HCT116 (cell line): ENCODE measurements around the gene DMGDH. TPM values are rescaled to one million over a fixed set of nuclear protein-coding genes. Genes with fewer than 3 reads are reported as not detected.

Experiments used
- ATAC-seq: fragments of 200-7000 bp; cut with Tn5 transposase; 2 replicates; pipeline ENCODE4 v1.9.1; 2020; ENCODE audit warnings: mild to moderate bottlenecking, moderate library complexity
- BruUV-seq: library from RNA; stranded (reverse); fragments of 400-500 nt; replicated peaks from 2 replicates; lab custom pipeline; 2021; lab: Mats Ljungman, UMichigan
- CTCF ChIA-PET: fragments of 300-600 bp; sonication (Branson Sonifier 250); formaldehyde crosslinking; loops from one replicate; lab custom pipeline; 2021; ENCODE audit warnings: antibody characterized with exemption; lab: Charles Lee
- POLR2A ChIA-PET: fragments of 300-600, 350-600 bp; sonication (Branson Sonifier 250); formaldehyde crosslinking; loops from one replicate; lab custom pipeline; 2021; ENCODE audit warnings: antibody characterized with exemption; lab: Charles Lee
- RAD21 ChIA-PET, 2 experiments: fragments of 300-600 bp; sonication (Branson Sonifier 250); formaldehyde crosslinking; loops; one replicate each; lab custom pipeline; 2023; ENCODE audit warnings: low total read pairs in 2 of 2; ENCODE audit not compliant: uncharacterized antibody in 2 of 2, unreplicated experiment in 2 of 2, low non-redundant PET in 1 of 2; lab: Charles Lee
- DNase-seq: peaks from one replicate; pipeline ENCODE4 v3.0.0-alpha.2; 2010; ENCODE audit warnings: low read depth, low spot score
- H2AFZ ChIP-seq: fragments of 200-600 bp; shearing (Covaris generic), sonication (generic); 2 replicates; pipeline ENCODE4 v1.6.1; 2017; ENCODE audit warnings: low read depth, mixed run types, mixed read lengths, antibody characterized with exemption, low read length; ENCODE audit not compliant: poor library complexity, severe bottlenecking
- H3K27ac ChIP-seq: 2 replicates; pipeline ENCODE4 v1.5.1; 2012; ENCODE audit warnings: low read depth, low read length
- H3K27me3 ChIP-seq: fragments of 200-600 bp; sonication (generic); 2 replicates; pipeline ENCODE4 v1.6.1; 2016; ENCODE audit warnings: mixed run types, low read length, mixed read lengths; ENCODE audit not compliant: insufficient read depth
- H3K36me3 ChIP-seq, 2 experiments: fragments of 200-500 bp in 1 of 2; fragments of 200-600 bp in 1 of 2; sonication (Bioruptor generic) in 1 of 2; sonication (generic) in 1 of 2; 2 replicates each; pipeline versions ENCODE4 v1.5.1 to v1.6.1; 2014 to 2016; ENCODE audit warnings: low read length in 2 of 2, inconsistent platforms in 1 of 2, mixed read lengths in 1 of 2, mixed run types in 1 of 2; ENCODE audit not compliant: insufficient read depth in 2 of 2, control insufficient read depth in 1 of 2
- H3K4me1 ChIP-seq, 2 experiments: fragments of 200-600 bp in 1 of 2; sonication (generic) in 1 of 2; 2 replicates each; pipeline versions ENCODE4 v1.5.1 to v1.6.1; 2012 to 2017; ENCODE audit warnings: low read length in 2 of 2, inconsistent platforms in 1 of 2, mild to moderate bottlenecking in 1 of 2, mixed read lengths in 1 of 2, mixed run types in 1 of 2, moderate library complexity in 1 of 2; ENCODE audit not compliant: insufficient read depth in 2 of 2, control insufficient read depth in 1 of 2
- H3K4me2 ChIP-seq: fragments of 200-600 bp; sonication (generic); 2 replicates; pipeline ENCODE4 v1.6.1; 2017; ENCODE audit warnings: mixed run types, low read length, mixed read lengths
- H3K4me3 ChIP-seq, 2 experiments: fragments of 200-600 bp in 1 of 2; sonication (generic) in 1 of 2; replicated peaks in 1 of 2; 2 replicates each; pipeline ENCODE4 v1.5.1; 2011 to 2016; ENCODE audit warnings: low read length in 2 of 2, control low read depth in 1 of 2, low read depth in 1 of 2, mild to moderate bottlenecking in 1 of 2, mixed read lengths in 1 of 2, mixed run types in 1 of 2
- H3K79me2 ChIP-seq: fragments of 200-600 bp; sonication (generic); 2 replicates; pipeline ENCODE4 v1.6.1; 2017; ENCODE audit warnings: mild to moderate bottlenecking, mixed run types, low read length, moderate library complexity, mixed read lengths; ENCODE audit not compliant: insufficient read depth
- H3K9ac ChIP-seq: fragments of 200-600 bp; sonication (generic); 2 replicates; pipeline ENCODE4 v1.6.1; 2016; ENCODE audit warnings: low read length, mixed read lengths
- H3K9me2 ChIP-seq: fragments of 200-600 bp; sonication (generic), shearing (Covaris generic); 2 replicates; pipeline ENCODE4 v1.6.1; 2017; ENCODE audit warnings: mixed run types, mild to moderate bottlenecking, moderate library complexity; ENCODE audit not compliant: insufficient read depth
- H3K9me3 ChIP-seq, 2 experiments: fragments of 200-500 bp in 1 of 2; fragments of 200-600 bp in 1 of 2; sonication (Bioruptor generic) in 1 of 2; sonication (generic) in 1 of 2; 2 replicates each; pipeline ENCODE4 v1.6.1; 2014 to 2017; ENCODE audit warnings: low read length in 2 of 2, mixed read lengths in 2 of 2, inconsistent platforms in 1 of 2, low read depth in 1 of 2, mild to moderate bottlenecking in 1 of 2, mixed run types in 1 of 2, moderate library complexity in 1 of 2; ENCODE audit not compliant: control insufficient read depth in 1 of 2, insufficient read depth in 1 of 2
- H4K20me1 ChIP-seq: fragments of 200-600 bp; sonication (generic), shearing (Covaris generic); 2 replicates; pipeline ENCODE4 v1.6.1; 2017; ENCODE audit warnings: mixed run types, mild to moderate bottlenecking, moderate library complexity; ENCODE audit not compliant: insufficient read depth
- CTCF ChIP-seq, 3 experiments: fragments of 200-600 bp in 1 of 3; sonication (generic) in 1 of 3; IDR thresholded peaks in 2 of 3; conservative IDR thresholded peaks in 1 of 3; 2 replicates each; pipeline ENCODE4 v1.5.1; 2012 to 2017; ENCODE audit warnings: low read depth in 2 of 3, low read length in 2 of 3, antibody characterized with exemption in 1 of 3, borderline replicate concordance in 1 of 3, control low read depth in 1 of 3, mild to moderate bottlenecking in 1 of 3, mixed read lengths in 1 of 3, mixed run types in 1 of 3, moderate library complexity in 1 of 3; ENCODE audit not compliant: insufficient read depth in 1 of 3
- EZH2 ChIP-seq: fragments of 200-600 bp; sonication (generic); IDR thresholded peaks from 2 replicates; pipeline ENCODE4 v1.6.1; 2017; ENCODE audit warnings: antibody characterized with exemption, mixed run types
- EZH2phosphoT487 ChIP-seq: fragments of 200-600 bp; IDR thresholded peaks from 2 replicates; pipeline ENCODE4 v1.6.1; 2018; ENCODE audit warnings: antibody characterized with exemption, borderline replicate concordance
- FOSL1 ChIP-seq: IDR thresholded peaks from 2 replicates; pipeline ENCODE4 v1.6.1; 2012; ENCODE audit warnings: low read depth
- POLR2AphosphoS5 ChIP-seq: IDR thresholded peaks from 2 replicates; pipeline ENCODE4 v1.6.1; 2011; ENCODE audit warnings: mild to moderate bottlenecking, low read depth, low read length, moderate library complexity
- RAD21 ChIP-seq: IDR thresholded peaks from 2 replicates; pipeline ENCODE4 v1.6.1; 2012; ENCODE audit warnings: low read depth, mild to moderate bottlenecking
- REST ChIP-seq: IDR thresholded peaks from 2 replicates; pipeline ENCODE4 v1.6.1; 2012; ENCODE audit warnings: low read depth
- SIN3A ChIP-seq: IDR thresholded peaks from 2 replicates; pipeline ENCODE4 v1.6.1; 2012; ENCODE audit warnings: low read depth
- SRF ChIP-seq: IDR thresholded peaks from 2 replicates; pipeline ENCODE4 v1.6.1; 2012; ENCODE audit warnings: low read depth
- ZNF274 ChIP-seq: fragments of 200-500 bp; sonication (Bioruptor generic); IDR thresholded peaks from 2 replicates; pipeline ENCODE4 v1.6.1; 2014; ENCODE audit warnings: mild to moderate bottlenecking, low read depth, low read length, inconsistent platforms
- intact Hi-C: fragments of 100-400 bp; cut with micrococcal nuclease; formaldehyde crosslinking; loops from 2 replicates; pipeline ENCODE4 v1.10.0; 2022
- total RNA-seq: library from RNA; stranded (reverse); gene quantifications from one replicate; pipeline ENCODE4 v1.2.1, GENCODE V29; 2021; ENCODE audit not compliant: unreplicated experiment

DMGDH gene
- total RNA-seq, 1 experiment from 2014 or later = 2.3 TPM

DNA sequence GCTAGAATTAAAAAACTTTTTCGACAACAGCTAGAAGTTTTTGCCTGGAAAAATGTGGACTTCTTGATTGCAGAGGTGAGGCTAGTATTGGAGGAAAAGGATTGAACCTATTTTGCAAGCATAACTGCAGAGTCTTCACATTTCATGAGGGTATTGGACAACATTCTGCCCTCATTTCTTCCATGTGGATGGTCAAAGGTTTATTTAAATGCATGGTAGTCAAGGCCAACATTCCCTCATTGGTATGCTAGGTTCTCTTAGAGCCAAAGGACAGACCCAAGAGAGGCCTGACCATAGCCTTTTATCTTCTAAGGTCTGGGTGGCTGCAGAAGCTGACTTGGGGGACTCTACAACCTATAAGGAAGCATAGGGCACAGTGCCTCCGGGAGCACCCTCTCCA is 11.3 kb upstream of the DMGDH start:
- H3K36me3 ChIP-seq = no peaks in the 10 kb centered on the region
- no peaks in the 10 kb centered on the region for H3K27me3 ChIP-seq
- TF ChIP-seq EZH2phosphoT487 (no peak), SIN3A (no peak), RAD21 (no peak), FOSL1 (no peak), REST (no peak), POLR2AphosphoS5 (no peak), ZNF274 (no peak), EZH2 (no peak), CTCF (IDR thresholded peaks at IDR 0.05 in 2 of 3, conservative IDR thresholded peaks at IDR 0.05 in 1 of 3; ENCODE audit: borderline replicate concordance in 1 of 3, insufficient read depth in 1 of 3, low read depth in 2 of 3, low read length in 2 of 3) (no peak), SRF (no peak)
- intact Hi-C loops = no loop called here
- no peak overlapping the region for H3K27ac ChIP-seq
- H4K20me1 ChIP-seq = no peaks in the 10 kb centered on the region
- ChIA-PET POLR2A (no interaction called here), RAD21 (no interaction called here), CTCF (no interaction called here)
- ATAC-seq (no peak), DNase-seq (no peak)
- no peak overlapping the region for H3K9ac ChIP-seq
- BruUV-seq = no TSS peak
- no peak overlapping the region for H2AFZ ChIP-seq
- no peaks in the 10 kb centered on the region for H3K9me3 ChIP-seq
- no peak overlapping the region for H3K4me3 ChIP-seq
- no peak overlapping the region for H3K4me2 ChIP-seq
- no peaks in the 10 kb centered on the region for H3K9me2 ChIP-seq
- no peaks in the 10 kb centered on the region for H3K79me2 ChIP-seq
- no peaks in the 10 kb centered on the region for H3K4me1 ChIP-seq
